Stomach smooth muscle (tissue), 2 donors: ENCODE measurements around the gene FGR.
"Not testable (repeated sequence)": the region's sequence is repeated elsewhere in the genome, so short reads cannot be mapped to it uniquely, and the experiment has no call there.

Source experiments
- H3K27ac ChIP-seq: one replicate; pipeline ENCODE4 v1.7.0; 2013; ENCODE audit warnings: mild to moderate bottlenecking, low read length, inconsistent platforms
- H3K27me3 ChIP-seq, 2 donors: one replicate each; pipeline ENCODE4 v1.7.0; 2013; ENCODE audit warnings: low read length in 2 of 2; ENCODE audit not compliant: insufficient read depth in 2 of 2, control insufficient read depth in 1 of 2
- H3K36me3 ChIP-seq, 2 donors: one replicate each; pipeline ENCODE4 v1.7.0; 2013; ENCODE audit warnings: low read length in 2 of 2; ENCODE audit not compliant: control insufficient read depth in 2 of 2, insufficient read depth in 2 of 2
- H3K4me1 ChIP-seq: one replicate; pipeline ENCODE4 v1.7.0; 2013; ENCODE audit warnings: low read length; ENCODE audit not compliant: control insufficient read depth, insufficient read depth
- H3K4me3 ChIP-seq, 2 donors: one replicate each; pipeline ENCODE4 v1.7.0; 2013; ENCODE audit warnings: low read length in 2 of 2
- H3K9ac ChIP-seq, 2 donors: one replicate each; pipeline ENCODE4 v1.7.0; 2013; ENCODE audit warnings: low read length in 2 of 2, mild to moderate bottlenecking in 1 of 2
- H3K9me3 ChIP-seq, 2 donors: one replicate each; pipeline ENCODE4 v1.7.0; 2013; ENCODE audit warnings: low read length in 2 of 2; ENCODE audit not compliant: control insufficient read depth in 2 of 2
- donor health status: healthy.
- donor health status: Pancreatic carcinoma.

FGR gene

DNA sequence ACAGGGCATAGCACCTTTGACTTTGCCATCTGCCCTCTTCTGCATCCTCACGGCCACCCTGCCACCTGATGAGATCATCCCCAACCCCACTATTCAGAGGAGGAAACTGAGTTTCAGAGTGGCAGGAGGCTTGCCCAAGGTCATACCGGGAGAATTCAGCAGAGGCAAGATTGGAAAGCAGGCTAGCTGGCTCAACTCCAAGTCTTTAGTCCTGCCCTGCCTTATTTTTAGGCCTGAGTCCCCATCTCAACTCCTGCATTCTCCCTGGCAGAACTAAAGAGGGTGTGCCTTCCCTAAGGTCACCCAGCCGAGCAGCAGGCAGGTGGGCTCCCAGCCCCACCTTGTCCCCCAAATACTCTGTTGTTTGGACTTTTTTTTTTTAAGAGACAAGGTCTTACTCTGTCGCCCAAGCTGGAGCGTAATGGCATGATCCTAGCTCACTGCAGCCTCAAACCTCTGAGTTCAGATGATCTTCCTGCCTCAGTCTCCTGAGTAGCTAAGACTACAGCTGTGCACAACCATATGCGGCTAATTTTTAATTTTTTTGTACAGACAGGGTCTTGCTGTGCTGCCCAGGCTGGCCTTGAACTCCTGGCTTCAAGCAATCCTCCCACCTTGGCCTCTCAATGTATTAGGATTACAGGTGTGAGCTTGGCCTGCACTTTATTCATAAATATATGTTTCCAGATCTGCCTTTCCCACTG lies 13.8 kb upstream of the FGR start:
- H3K27me3 ChIP-seq: no peaks in the 10 kb centered on the region
- H3K9ac ChIP-seq: no peak overlapping the region
- H3K27ac ChIP-seq: no peak overlapping the region
- H3K4me3 ChIP-seq: no peak overlapping the region
- H3K4me1 ChIP-seq: peaks cover 18% of the 10 kb centered on the region
- H3K36me3 ChIP-seq: no peaks in the 10 kb centered on the region
- no peaks in the 10 kb centered on the region for H3K9me3 ChIP-seq

DNA sequence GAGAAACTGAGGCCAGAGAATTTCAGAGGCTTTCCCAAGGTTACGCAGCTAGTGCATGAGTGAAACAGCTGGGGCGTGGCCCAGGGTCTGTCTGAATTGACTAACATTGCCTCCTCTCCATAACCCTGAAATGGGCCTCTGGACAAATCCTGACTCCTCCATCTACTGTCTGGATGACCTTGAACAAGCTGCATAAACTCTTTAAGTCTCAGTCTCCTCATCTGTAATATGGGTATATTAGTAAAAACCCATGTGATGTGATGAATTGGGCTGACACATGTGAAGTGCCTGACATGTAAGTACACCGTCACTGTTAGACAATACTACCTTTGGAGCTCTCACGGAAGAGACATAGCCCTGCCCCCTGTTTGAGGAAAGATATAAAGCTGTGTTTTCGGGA lies 12.3 kb upstream of the FGR start:
- H3K36me3 ChIP-seq: no peaks in the 10 kb centered on the region
- H3K9me3 ChIP-seq: no peaks in the 10 kb centered on the region

GRCh38 chr1:27646676-27647075 lies 11.7 kb upstream of the FGR start:
- Histone ChIP-seq H3K4me3 (no peak overlapping the region), H3K27me3 (no peaks in the 10 kb centered on the region), H3K9me3 (no peaks in the 10 kb centered on the region), H3K4me1 (peaks cover 21% of the 10 kb centered on the region), H3K9ac (no peak overlapping the region), H3K27ac (no peak overlapping the region), H3K36me3 (no peaks in the 10 kb centered on the region)

More for the DNA sequence above, 12.3 kb upstream of the FGR start:
- Histone ChIP-seq H3K27ac (no peak overlapping the region), H3K9ac (no peak overlapping the region), H3K4me1 (peaks cover 21% of the 10 kb centered on the region), H3K27me3 (no peaks in the 10 kb centered on the region), H3K4me3 (no peak overlapping the region)

GRCh38 chr1:27645071-27645415 lies 10.1 kb upstream of the FGR start:
- Histone ChIP-seq H3K4me1 (peaks cover 13% of the 10 kb centered on the region), H3K36me3 (no peaks in the 10 kb centered on the region), H3K9ac (no peak overlapping the region), H3K4me3 (no peak overlapping the region), H3K27ac (no peak overlapping the region), H3K27me3 (no peaks in the 10 kb centered on the region), H3K9me3 (no peaks in the 10 kb centered on the region)

- no peak overlapping the region for H3K4me3 ChIP-seq
- H3K27me3 ChIP-seq: no peaks in the 10 kb centered on the region
- peak overlapping the region in 1 of 2 donors; percentile 15 for H3K9ac ChIP-seq
- H3K9me3 ChIP-seq: no peaks in the 10 kb centered on the region
- no peak overlapping the region for H3K27ac ChIP-seq
- peaks cover 13% of the 10 kb centered on the region for H3K4me1 ChIP-seq
- no peaks in the 10 kb centered on the region for H3K36me3 ChIP-seq
These were observed 9.5 kb upstream of the FGR start for GRCh38 chr1:27644369-27645070.

GRCh38 chr1:27643600-27644368 lies 8.8 kb upstream of the FGR start:
- Histone ChIP-seq H3K9me3 (no peaks in the 10 kb centered on the region), H3K27ac (no peak overlapping the region), H3K27me3 (no peaks in the 10 kb centered on the region), H3K4me1 (peaks cover 11% of the 10 kb centered on the region), H3K4me3 (no peak overlapping the region), H3K36me3 (no peaks in the 10 kb centered on the region), H3K9ac (peak overlapping the region in 1 of 2 donors; percentile 15)

GRCh38 chr1:27640514-27640913 lies 5.5 kb upstream of the FGR start:
- not testable (repeated sequence) for H3K9ac ChIP-seq, H3K9me3 ChIP-seq, H3K27ac ChIP-seq, H3K36me3 ChIP-seq, H3K4me3 ChIP-seq, H3K4me1 ChIP-seq, H3K27me3 ChIP-seq

- H3K27me3 ChIP-seq: peaks cover 2 to 12% of the 10 kb centered on the region in 2 donors
- H3K9ac ChIP-seq: no peak overlapping the region
- no peak overlapping the region for H3K27ac ChIP-seq
- H3K36me3 ChIP-seq: no peaks in the 10 kb centered on the region
- H3K9me3 ChIP-seq: no peaks in the 10 kb centered on the region
- peaks cover 8% of the 10 kb centered on the region for H3K4me1 ChIP-seq
- H3K4me3 ChIP-seq: no peak overlapping the region
These were observed 3.8 kb upstream of the FGR start for GRCh38 chr1:27638805-27639204.

GRCh38 chr1:27638047-27638734 lies 3.2 kb upstream of the FGR start:
- Histone ChIP-seq H3K4me1 (peaks cover 11% of the 10 kb centered on the region), H3K36me3 (no peaks in the 10 kb centered on the region), H3K9me3 (no peaks in the 10 kb centered on the region), H3K4me3 (no peak overlapping the region), H3K27ac (no peak overlapping the region), H3K27me3 (peaks cover 8 to 18% of the 10 kb centered on the region in 2 donors), H3K9ac (no peak overlapping the region)

GRCh38 chr1:27635396-27636142 lies 584 bp upstream of the FGR start:
- Histone ChIP-seq H3K9ac (no peak overlapping the region), H3K27ac (no peak overlapping the region), H3K4me3 (peak overlapping the region in 1 of 2 donors; percentile 15), H3K4me1 (peaks cover 11% of the 10 kb centered on the region), H3K27me3 (peaks cover 16 to 20% of the 10 kb centered on the region in 2 donors), H3K9me3 (no peaks in the 10 kb centered on the region), H3K36me3 (no peaks in the 10 kb centered on the region)
